HG03521 (cell line): ENCODE data around the gene SCN4A.

Experiments
- ATAC-seq: cut with Tn5 transposase; IDR thresholded peaks from one replicate; pipeline ENCODE4 v1.9.1; 2021; ENCODE audit warnings: mild to moderate bottlenecking, moderate library complexity; ENCODE audit not compliant: unreplicated experiment

The SCN4A gene

DNA sequence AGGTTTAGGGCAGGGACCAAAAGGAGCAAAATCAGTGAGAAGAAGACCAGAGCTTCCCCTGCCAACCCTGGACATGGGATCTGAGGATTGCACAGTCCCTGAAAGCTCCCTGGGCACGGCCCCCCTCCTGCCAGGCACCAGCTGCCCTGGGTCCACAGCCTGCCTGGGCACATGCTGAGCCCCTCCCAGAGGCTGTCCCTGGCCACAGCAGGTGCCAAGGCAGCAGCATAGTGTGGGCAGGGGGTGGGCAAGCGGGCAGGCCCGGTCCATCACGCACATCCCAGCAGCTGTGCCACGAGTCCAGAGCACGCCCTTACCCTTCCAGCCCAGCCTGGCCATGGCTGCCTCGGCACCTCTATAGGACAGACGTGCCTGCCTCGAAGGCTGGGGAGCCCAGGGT, 12.7 kb downstream of the SCN4A start:
- no peak for ATAC-seq

DNA sequence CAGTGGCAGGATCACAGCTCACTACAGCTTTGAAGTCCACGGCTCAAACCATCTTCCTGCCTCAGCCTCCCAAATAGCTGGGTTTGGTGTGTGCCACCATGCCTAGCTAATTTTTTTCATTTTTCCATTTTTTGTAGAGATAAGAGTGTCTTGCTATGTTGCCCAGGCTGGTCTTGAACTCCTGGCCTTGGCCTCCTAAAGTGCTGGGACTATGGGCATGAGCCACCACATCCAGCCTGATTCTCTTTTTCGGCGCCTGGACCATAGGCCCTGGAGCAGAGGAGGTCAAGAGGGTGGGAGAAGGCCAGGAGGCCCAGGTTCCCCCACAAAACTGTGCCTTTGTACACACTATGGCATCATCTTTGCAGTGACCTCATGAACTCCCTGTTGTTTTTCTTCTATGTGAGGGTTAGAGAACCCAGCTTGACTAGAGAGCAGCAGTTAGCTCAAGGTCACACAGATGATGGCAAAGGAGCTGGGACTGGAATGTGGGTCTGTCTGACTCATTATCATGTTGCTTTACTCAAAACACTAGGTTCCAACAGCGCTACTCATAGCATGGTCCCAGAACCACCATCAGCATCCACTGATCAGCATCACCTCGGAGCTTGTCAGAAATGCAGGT, 16.3 kb downstream of the SCN4A start:
- no peak for ATAC-seq

DNA sequence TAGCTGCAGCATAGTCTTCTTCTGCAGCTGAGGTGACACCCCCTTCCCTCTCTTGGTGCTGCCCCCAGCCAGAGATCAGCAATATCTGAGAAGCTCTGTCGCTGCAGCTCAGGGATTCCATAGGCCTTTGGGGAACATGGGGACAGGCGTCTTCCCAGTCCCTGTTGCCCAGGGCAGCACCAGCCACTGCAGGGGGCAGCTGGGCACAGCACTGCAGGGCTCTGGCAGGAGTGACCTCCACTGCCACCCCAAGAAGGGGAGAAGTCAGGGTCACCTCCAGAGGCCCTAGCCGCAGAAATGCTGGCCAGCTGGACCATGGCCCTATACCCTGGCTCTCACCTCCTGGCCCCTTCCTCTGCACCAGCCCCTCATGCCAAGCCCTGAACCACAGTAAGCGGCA, 16.9 kb downstream of the SCN4A start:
- ATAC-seq, result no peak

DNA sequence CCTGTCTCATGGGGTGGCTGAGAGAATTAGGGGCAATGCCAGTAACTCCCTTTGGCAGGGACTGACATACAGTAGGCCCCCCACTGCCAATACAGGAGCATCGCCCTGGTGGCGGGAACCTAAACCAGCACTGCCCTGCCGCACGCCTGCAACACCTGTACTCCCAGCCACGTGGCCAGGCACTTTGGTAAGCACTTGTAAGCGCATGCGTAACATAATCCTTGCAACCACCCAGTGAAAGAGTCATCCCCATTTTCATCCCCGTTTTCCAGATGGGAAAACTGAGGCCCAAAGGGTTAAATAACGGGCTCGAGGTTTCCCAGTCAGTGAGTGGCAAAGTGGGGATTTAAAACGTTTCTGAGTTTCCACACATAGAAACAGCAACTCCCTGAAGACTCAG, 17.5 kb downstream of the SCN4A start:
- no peak for ATAC-seq

DNA sequence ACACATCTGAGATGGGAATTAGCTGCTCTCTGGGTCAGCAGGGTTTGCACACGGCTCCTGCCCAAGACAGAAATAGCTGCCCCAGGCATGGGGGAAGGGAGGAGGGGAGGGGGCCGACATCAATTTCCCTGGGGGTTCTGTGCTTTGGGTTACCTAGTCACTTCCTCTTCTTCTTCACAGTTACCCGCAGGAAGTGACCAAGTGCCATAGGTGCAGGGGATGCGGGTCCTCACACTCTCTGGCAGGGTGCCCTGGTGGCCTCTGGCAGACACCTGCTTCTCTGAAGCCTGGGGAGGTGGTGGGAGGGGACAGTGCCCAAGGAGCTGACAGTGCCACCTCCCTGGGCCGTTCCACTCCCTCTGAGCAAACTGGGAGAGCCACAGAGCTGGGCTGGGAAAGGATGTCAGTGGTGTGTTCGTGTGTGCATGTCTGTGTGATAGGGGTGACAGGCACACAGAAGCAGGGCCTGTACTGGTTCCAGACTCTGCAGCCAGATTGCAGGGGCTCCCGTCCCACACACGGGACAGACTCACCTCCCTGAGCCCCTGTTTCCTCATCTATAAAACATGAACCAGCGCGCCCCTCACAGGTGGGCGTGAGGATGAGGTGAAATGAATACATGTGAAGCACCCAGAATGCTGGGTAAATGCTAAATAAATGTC, 18.2 kb downstream of the SCN4A start:
- ATAC-seq, result no peak

DNA sequence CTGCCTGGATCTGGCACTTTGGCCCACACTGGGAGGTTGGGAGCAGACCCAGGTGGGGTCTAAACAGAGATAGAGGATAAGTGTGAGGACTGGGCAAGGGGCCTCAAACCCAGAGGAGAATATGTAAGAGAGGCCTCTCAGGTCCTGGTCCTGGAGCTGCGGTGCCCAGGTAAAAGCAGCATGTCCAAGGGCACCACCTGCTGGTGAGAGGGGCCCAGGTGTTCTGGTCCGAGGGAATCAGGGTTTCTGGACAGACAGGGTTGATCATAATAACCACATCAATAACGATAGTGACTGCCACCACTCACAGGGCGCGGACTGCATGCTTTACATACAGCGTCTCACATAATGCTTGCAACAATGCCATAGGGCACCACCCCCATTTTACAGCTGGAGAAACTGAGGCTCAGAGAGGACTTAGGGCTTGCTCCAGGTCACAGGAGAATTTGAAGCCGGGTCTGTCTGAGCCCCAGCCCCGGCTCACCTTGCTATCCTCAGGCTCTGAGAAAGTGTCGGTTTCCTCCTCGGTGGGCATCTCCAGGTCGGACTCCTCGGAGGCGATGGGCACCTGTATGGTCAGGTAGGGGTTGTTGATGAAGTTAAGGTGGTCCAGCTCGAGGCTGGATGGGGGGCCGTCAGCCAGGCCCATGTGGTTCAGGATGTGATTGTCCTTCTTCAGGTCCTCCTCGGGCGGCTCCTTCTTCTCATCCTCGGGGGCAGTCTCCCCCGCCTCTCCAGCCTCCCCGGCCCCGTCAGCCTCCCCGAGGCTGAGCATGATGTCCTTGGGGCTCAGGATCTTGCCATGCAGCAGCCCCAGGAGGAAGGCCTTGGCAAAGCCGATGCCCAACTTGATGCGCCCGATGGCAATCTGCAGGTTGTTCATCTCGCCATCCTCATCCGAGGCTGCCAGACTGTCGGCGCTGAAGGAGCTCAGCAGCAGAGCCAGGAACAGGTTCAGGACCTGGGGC, 21.5 kb downstream of the SCN4A start:
- ATAC-seq, result no peak

DNA sequence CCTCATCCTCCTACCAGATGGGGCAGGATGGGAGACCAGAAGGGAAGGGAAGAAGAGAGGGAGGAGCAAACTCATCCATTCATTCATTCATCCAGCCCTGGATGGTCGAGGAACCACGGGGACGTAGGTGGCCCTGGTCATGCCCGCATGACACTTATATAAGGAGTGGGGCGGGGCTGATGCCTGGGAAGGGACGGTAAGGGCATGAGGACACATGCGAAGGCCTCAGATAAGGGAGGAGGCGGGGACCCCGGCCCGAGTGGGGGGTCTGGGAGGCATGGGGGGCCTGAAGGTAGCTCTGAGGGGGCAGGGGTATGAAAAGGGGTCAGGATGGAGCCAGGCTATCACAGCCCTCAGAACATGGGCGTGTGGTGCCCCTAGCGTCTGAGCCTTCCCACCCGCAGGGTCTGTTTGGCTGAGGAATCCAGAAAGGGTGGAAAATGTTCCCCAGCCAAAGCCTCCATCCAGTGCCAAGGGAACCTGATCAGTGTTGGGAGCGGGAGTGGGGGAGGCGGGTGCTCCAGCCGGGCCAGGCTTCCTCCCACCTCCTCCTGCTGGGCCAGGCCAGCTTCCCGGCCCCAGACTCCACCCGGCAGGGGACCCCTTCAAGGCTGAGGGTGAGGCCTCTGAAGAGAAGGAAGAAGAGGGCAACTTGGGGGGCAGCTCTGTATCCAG, 23.0 kb downstream of the SCN4A start:
- no peak for ATAC-seq

DNA sequence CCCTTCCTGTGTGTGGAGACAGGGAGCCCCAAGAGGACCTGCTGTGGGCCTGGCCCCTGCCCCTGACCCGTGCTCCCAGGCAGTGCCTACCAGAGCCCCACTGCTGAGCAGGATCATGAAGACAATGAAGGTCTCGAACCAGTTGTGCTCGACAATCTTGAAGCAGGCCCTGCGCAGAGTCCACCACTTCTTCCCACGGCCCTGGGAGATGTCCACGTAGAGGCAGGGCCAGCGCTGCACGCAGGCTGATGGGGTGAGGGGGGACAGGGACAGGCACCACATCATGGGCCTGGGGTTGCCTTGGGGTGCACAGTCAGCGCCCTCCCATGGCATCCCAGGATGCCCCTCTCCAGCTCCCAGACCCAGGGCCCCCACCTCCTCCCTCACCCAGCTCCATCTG, 24.2 kb downstream of the SCN4A start:
- no peak for ATAC-seq

DNA sequence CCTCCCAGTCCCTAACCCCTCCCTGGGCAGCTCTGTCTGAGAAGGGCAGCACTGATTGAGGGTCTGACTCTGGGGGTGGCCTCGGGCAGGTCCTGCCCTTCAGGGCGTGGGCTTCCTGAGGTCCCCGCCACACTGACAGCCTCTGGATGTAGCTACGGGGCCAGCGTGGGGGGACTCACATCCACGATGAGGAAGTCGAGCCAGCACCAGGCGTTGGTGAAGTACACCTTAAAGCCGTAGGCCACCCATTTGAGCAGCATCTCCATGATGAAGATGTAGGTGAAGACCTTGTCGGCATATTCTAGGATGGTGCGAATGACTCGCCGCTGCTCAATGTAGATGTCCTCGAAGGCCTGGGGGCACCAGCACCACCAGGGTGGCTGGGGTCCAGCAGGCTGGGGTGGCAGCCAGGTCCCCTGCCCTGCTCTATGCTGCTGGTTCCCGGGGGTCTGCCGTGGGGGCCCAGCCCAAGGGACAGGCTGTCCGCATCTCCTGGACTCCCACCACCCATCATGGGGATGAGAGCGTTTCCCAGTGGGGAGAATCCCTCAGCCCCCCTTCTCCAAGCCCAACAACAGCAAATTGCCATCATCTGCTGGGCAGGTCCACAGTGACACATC, 24.9 kb downstream of the SCN4A start:
- no peak for ATAC-seq

DNA sequence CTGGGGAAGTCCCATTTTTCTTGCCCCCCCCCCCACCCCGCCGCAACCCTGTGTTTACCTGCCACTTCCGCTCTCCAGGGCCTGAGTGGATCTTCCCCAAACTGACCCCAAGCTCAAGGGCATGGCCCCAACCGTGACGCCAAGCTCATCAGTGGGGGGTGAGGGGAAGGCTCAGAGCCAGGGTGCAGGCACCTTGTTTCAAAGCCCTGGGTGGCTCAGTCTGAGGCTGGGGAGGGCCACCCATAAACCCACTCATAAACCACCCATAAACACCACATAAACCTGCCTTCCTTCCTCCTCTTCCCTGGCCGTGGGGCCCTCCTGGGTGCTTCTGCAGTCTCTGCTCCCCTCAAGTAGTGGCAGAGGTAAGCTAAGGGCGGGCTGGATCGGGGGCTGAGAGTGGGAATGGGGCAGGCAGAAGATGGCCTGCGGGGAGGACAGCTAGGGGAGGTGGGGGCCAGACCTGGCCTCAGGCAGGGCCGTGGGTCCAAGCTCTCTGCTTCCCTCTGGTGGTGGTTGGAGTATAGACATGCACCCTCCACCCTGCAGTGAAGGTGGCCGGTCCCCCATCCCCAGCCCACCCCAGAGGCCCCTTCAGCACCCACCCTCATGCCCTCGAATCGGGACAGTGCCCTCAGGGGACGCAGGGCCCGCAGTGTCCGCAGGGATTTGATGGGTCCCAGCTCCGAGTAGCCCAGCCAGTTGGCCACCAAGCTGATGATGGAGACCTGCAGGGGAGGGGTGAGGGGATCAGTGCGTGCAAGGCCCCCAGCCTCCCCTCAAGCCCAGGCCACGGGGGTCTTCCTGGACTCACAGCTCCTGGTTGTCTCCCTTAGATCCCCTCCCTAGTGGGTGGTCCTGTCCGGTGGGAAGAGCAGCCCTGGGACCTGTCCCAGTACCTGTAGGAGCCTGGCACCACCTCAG, 26.0 kb downstream of the SCN4A start:
- ATAC-seq, result no peak

DNA sequence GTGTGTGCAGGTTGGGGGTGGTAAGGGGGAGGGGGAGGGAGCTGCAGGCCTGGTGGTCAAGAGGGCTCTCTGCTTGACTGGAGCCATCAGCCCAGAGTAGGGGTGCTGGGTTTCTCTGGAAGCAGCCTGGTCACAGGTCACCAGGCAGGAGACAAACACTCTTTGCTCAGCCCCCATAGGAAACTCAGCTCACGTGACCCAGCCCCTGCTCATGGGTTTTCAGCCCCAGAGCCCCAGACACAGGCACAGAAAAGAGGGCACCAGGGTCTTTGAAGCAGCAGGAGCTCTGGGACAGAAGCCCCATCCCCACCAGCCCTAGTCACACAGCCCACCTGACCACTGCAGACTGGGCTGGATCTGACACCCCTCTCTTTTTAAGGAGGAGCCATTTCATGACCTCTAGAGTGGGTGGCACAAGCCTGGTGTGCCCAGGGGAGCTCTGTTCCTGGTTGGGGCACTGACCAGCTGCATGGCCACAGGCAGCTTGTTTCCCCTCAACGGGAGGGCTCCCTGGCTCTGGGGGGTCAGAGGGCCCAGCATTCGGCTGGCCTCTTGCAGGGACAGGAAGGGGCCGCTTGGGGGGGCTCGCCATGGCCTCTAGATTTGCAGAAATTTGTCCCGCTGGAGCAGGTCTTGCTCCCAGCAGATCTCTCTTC, 26.8 kb downstream of the SCN4A start:
- ATAC-seq, result no peak

DNA sequence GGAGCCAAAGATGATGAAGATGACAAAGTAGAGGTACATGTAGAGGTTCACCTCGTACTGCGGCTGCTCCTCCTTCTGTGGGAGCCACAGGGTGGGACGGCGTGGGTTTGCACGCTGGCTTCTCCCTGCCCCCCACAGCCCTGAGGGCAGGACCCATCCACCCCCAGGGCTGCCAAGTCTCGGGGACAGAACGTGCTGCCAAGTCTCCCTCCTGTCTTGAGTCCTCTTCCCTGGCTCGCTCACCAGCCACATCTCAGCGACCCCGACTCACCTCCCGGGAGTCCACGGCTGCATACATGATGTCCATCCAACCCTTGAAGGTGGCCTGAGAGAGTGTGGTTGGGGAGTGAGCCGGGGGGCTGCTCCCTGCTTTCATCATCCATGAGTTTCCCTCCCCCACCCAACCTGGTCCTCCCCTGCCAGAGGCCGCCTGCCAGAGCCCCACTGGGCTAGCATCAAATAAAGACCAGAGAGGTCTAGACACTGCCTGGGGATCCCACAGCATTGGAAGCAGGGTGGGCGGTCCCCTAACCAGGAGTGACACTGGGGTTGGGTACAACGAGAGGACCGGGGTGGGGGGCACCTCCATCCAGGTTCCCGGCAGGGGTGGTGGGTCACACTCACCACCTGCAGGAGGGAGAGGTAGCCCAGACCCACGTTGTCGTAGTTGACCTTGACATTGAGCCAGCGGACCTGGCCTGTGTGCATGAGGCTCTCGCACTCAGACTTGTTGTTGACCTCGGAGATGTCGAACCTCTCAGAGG, 27.8 kb downstream of the SCN4A start:
- no peak for ATAC-seq

DNA sequence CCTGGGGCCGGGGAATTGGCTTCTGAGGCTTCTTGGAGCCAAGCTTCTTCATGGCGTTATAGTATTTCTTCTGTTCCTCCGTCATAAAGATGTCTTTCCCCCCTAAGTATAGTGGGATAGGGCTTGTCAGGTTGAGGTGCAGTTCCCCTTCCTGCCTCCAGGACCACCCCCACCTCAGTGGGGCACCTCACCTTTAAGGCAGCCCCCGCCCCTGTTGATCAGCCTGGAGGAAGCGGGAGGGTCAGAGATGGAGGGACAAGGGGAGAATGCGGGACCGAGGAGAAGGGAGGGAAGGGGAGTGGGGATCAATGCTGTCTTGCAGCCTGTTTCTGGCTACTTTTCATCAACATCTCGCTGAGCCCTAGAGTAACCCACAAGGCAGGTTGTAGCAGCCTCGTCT, 29.0 kb downstream of the SCN4A start:
- no peak for ATAC-seq

DNA sequence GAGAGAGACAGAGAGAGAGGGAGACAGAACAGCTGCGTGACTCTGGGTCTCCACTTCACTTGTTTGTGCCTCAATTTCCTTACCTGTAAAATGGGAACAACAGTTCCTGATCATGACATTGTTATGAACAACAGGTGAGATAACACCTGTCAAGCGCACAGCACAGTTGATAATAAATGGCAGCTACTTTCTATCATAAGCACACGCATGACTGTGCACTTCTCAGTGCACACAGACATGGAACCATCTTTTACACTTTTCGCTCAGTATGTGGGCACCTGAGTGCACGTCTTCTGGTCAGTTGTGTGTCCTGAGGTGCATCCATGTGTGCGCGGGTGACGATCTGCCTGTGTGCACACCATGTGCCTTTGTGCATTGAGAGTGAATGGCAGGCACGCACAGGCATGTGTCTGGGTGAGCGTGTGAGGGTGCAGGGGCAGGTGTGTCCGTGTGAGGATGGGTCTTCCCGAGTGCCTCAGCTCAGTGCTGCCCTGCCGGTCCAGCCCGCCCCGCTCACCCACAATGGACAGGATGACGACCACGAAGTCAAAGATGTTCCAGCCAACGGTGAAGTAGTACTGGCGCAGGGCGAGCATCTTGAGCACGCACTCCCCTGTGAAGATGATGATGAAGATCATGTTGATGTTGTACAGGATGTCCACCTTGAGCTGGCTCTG, 30.3 kb downstream of the SCN4A start:
- ATAC-seq, result no peak

DNA sequence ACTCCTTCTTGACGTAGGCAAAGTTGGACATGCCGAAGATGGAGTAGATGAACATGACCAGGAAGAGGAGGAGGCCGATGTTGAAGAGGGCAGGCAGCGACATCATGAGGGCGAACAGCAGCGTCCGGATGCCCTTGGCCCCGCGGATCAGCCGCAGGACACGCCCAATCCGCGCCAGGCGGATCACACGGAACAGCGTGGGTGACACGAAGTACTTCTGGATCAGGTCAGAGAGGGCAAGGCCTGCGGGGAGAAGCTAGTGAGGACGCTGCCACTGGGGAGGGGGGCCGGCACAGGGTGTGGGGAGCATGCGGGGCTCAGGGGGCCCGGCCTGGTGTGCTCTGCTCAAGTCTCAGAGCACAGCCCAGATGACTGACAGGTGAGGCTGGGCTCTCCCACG, 31.0 kb downstream of the SCN4A start:
- ATAC-seq, result no peak

DNA sequence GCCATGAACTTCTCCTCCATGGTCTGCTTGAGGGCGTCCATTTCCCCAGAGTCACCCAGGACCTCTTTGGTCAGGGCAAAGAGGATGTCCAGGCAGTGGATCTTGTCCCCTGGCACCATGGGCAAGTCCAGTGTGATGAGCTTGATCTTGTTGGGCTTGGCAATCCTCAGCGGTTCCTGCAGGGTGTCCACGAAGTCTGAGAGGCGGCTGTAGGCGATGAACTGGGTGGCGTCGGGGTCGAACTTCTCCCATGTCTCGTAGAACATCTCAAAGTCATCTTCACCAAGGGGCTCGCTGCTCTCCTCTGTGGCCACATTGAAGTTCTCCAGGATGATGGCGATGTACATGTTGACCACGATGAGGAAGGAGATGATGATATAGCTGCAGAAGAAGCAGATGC, 31.6 kb downstream of the SCN4A start:
- ATAC-seq, result no peak

DNA sequence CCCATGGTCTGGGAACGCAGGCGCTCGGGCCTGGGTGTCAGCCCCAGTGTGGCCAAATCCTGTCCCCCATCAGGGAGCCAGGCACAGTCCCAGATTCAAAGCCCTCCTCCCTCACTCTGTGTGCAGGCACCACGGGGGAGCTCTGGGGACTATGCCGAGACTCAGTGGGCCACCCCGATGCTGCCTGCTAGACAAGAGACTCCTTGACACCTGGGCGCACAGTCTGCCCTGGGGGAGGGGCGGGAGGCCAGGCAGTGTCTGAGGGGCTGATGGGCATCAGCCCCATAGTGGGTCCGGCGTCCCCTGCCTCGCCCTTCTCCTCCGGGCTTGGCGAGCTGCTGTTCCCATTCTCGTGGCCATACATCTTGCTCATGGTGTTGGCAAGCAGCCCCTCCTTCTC, 32.1 kb downstream of the SCN4A start:
- ATAC-seq, result no peak

DNA sequence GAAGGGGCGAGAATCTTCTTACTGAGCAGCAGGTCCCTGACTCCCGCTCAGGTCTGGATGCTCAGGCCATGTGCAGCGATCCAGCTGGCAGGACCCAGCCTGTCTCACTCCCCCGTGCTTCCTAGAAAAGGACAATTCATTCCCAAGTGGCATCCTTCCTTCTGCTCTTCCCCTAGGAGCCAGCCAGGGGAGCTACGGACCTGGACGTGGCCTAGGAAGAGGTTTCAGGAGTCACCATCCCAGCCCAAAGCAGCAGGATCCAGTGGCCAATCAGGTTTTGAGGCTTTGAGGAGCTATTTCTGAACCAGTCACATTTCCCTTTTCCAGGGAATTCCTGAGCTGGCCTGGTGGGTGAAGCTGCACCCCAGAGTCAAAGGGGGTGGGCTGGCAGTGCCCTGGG, 32.8 kb downstream of the SCN4A start:
- ATAC-seq, result no peak
